Caco-2 (cell line): ENCODE data around the gene TSHZ3. TPM values are rescaled to one million over a fixed set of nuclear protein-coding genes. Genes with fewer than 3 reads are reported as not detected.

Source experiments
- BruUV-seq: library from RNA; stranded (reverse); fragments of 400-500 nt; replicated peaks from 2 replicates; lab custom pipeline; 2021; lab: Mats Ljungman, UMichigan
- CTCF ChIA-PET: fragments of 300-600 bp; sonication (Branson Sonifier 250); formaldehyde crosslinking; loops from one replicate; lab custom pipeline; 2022; ENCODE audit warnings: antibody characterized with exemption; lab: Charles Lee
- POLR2A ChIA-PET: fragments of 300-600 bp; sonication (Branson Sonifier 250); formaldehyde crosslinking; loops from one replicate; lab custom pipeline; 2022; ENCODE audit warnings: antibody characterized with exemption; lab: Charles Lee
- DNase-seq, 2 experiments: peaks; one replicate each; pipeline versions ENCODE4 v3.0.0 to v3.0.0-alpha.2; 2020 to 2022
- H3K27me3 ChIP-seq: replicated peaks from 2 replicates; pipeline ENCODE4 v1.6.0; 2011; ENCODE audit warnings: low read length; ENCODE audit not compliant: control insufficient read depth, insufficient read depth
- H3K36me3 ChIP-seq: 2 replicates; pipeline ENCODE4 v1.5.1; 2011; ENCODE audit warnings: low read length; ENCODE audit not compliant: control insufficient read depth, insufficient read depth
- H3K4me1 ChIP-seq: fragments of 250-450 bp; sonication (Bioruptor Pico); 2 replicates; pipeline ENCODE4 v1.5.1; 2020; ENCODE audit warnings: mild to moderate bottlenecking
- H3K4me3 ChIP-seq: 2 replicates; pipeline ENCODE4 v1.5.1; 2011; ENCODE audit warnings: low read depth, mild to moderate bottlenecking, control low read depth, low read length
- H3K9me3 ChIP-seq: fragments of 250-450 bp; sonication (Bioruptor Pico); 2 replicates; pipeline ENCODE4 v1.5.1; 2020; ENCODE audit warnings: mild to moderate bottlenecking, moderate library complexity
- H3K27ac Mint-ChIP-seq: one replicate; pipeline ENCODE4 v1.8.0; 2022; ENCODE audit warnings: mixed read lengths; ENCODE audit not compliant: unreplicated experiment
- H3K27me3 Mint-ChIP-seq: one replicate; pipeline ENCODE4 v1.8.0; 2022; ENCODE audit warnings: mixed read lengths; ENCODE audit not compliant: insufficient read depth, unreplicated experiment
- H3K36me3 Mint-ChIP-seq: one replicate; pipeline ENCODE4 v1.8.0; 2022; ENCODE audit warnings: mild to moderate bottlenecking, mixed read lengths; ENCODE audit not compliant: insufficient read depth, unreplicated experiment
- H3K4me1 Mint-ChIP-seq: one replicate; pipeline ENCODE4 v1.8.0; 2022; ENCODE audit warnings: low read depth, mixed read lengths; ENCODE audit not compliant: unreplicated experiment
- H3K4me3 Mint-ChIP-seq: one replicate; pipeline ENCODE4 v1.8.0; 2022; ENCODE audit warnings: mild to moderate bottlenecking, moderate library complexity, mixed read lengths; ENCODE audit not compliant: unreplicated experiment
- H3K9me3 Mint-ChIP-seq: one replicate; pipeline ENCODE4 v1.8.0; 2022; ENCODE audit warnings: mixed read lengths; ENCODE audit not compliant: unreplicated experiment
- CTCF ChIP-seq, 2 experiments: fragments of 200-600 bp in 1 of 2; IDR thresholded peaks; 1 replicate in 1 of 2; 2 replicates in 1 of 2; pipeline versions ENCODE4 v1.5.1 to v1.8.0; 2011 to 2022; ENCODE audit warnings: antibody characterized with exemption in 1 of 2, control low read depth in 1 of 2, inconsistent platforms in 1 of 2, low read depth in 1 of 2, low read length in 1 of 2, mild to moderate bottlenecking in 1 of 2, moderate library complexity in 1 of 2; ENCODE audit not compliant: insufficient read depth in 1 of 2, severe bottlenecking in 1 of 2, unreplicated experiment in 1 of 2
- intact Hi-C: fragments of 100-400 bp; cut with micrococcal nuclease; formaldehyde crosslinking; loops from one replicate; pipeline ENCODE4 v1.10.0; 2022; ENCODE audit not compliant: unreplicated experiment
- total RNA-seq: library from RNA; stranded (reverse); gene quantifications from 2 replicates; pipeline ENCODE4 v1.2.3, GENCODE V29; 2022

Gene TSHZ3
- total RNA-seq, 1 experiment from 2014 or later = not detected

GRCh38 chr19:31339411-31339810 is 9.8 kb downstream of the TSHZ3 start:
- DNase-seq = no peak
- no peaks in the 10 kb centered on the region for H3K4me1 ChIP-seq
- ChIA-PET CTCF (no interaction called here), POLR2A (no interaction called here)
- Mint-ChIP-seq H3K27ac (no peak overlapping the region), H3K27me3 (peaks cover 34% of the 10 kb centered on the region), H3K36me3 (no peaks in the 10 kb centered on the region), H3K4me3 (no peak overlapping the region), H3K4me1 (no peaks in the 10 kb centered on the region), H3K9me3 (no peaks in the 10 kb centered on the region)
- no peak for TF ChIP-seq CTCF (IDR thresholded peaks at IDR 0.05; ENCODE audit: insufficient read depth in 1 of 2, low read depth in 1 of 2, low read length in 1 of 2, severe bottlenecking in 1 of 2, unreplicated experiment in 1 of 2)
- no TSS peak for BruUV-seq
- H3K4me3 ChIP-seq = no peak overlapping the region
- H3K9me3 ChIP-seq = no peaks in the 10 kb centered on the region
- intact Hi-C loops = no loop called here
- no peaks in the 10 kb centered on the region for H3K36me3 ChIP-seq
- H3K27me3 ChIP-seq = no peaks in the 10 kb centered on the region

- H3K4me3 Mint-ChIP-seq = no peak overlapping the region
- H3K4me1 Mint-ChIP-seq = no peaks in the 10 kb centered on the region
- no peaks in the 10 kb centered on the region for H3K27me3 ChIP-seq
These were observed 11.0 kb downstream of the TSHZ3 start for GRCh38 chr19:31338069-31338776.

More at GRCh38 chr19:31338069-31338776, 11.0 kb downstream of the TSHZ3 start:
- Mint-ChIP-seq H3K36me3 (no peaks in the 10 kb centered on the region), H3K27ac (no peak overlapping the region), H3K9me3 (no peaks in the 10 kb centered on the region), H3K27me3 (peaks cover 35% of the 10 kb centered on the region)
- DNase-seq = peak; percentile 45 to 49
- Histone ChIP-seq H3K9me3 (no peaks in the 10 kb centered on the region), H3K36me3 (no peaks in the 10 kb centered on the region), H3K4me3 (no peak overlapping the region), H3K4me1 (no peaks in the 10 kb centered on the region)
- ChIA-PET CTCF (no interaction called here), POLR2A (interaction anchor here (0.6 kb wide), 1 partner anchor 25 kb away, joined by 6 read pairs; no protein-coding TSS in a partner anchor)
- intact Hi-C loops = no loop called here
- BruUV-seq = no TSS peak
- peak; percentile 42 to 57 for TF ChIP-seq CTCF (IDR thresholded peaks at IDR 0.05; ENCODE audit: insufficient read depth in 1 of 2, low read depth in 1 of 2, low read length in 1 of 2, severe bottlenecking in 1 of 2, unreplicated experiment in 1 of 2)
